ENCODE results near the gene SPAG16. TPM values are rescaled to one million over a fixed set of nuclear protein-coding genes. Genes with fewer than 3 reads are reported as not detected.

Gene SPAG16
- total RNA-seq, 1 donor from 2014 or later: 16.7 TPM

GRCh38 chr2:213247566-213247965, 36.7 kb upstream of the SPAG16 start:
- Histone ChIP-seq H3K4me2 (ENCODE audit: low read length) (no peak overlapping the region), H3K79me2 (ENCODE audit: insufficient read depth, low read length) (no peaks in the 10 kb centered on the region), H3K4me3 (ENCODE audit: insufficient read depth, low read depth, low read length) (no peak overlapping the region), H3K36me3 (ENCODE audit: insufficient read depth, low read length) (no peaks in the 10 kb centered on the region), H3K27ac (ENCODE audit: low read depth, low read length) (no peak overlapping the region), H3K4me1 (ENCODE audit: insufficient read depth, low read length) (no peaks in the 10 kb centered on the region), H3K27me3 (ENCODE audit: insufficient read depth, low read length) (no peaks in the 10 kb centered on the region), H4K20me1 (ENCODE audit: insufficient read depth, low read length) (no peaks in the 10 kb centered on the region), H2AFZ (ENCODE audit: low read depth, low read length) (no peak overlapping the region), H3K9me3 (ENCODE audit: insufficient read depth, low read depth, low read length) (no peaks in the 10 kb centered on the region), H3K9ac (ENCODE audit: low read length) (no peak overlapping the region)
- DNase-seq (ENCODE audit: low read depth): no peak
- peaks cover 4% of the 10 kb centered on the region for H3K4me1 Mint-ChIP-seq (ENCODE audit: low read depth, unreplicated experiment)
- no peak overlapping the region for H3K27ac Mint-ChIP-seq (ENCODE audit: unreplicated experiment)
- H3K9me3 Mint-ChIP-seq (ENCODE audit: unreplicated experiment): no peaks in the 10 kb centered on the region
- FAIRE-seq: no peak
- H3K27me3 Mint-ChIP-seq (ENCODE audit: low read depth, unreplicated experiment): no peaks in the 10 kb centered on the region
- H3K4me3 Mint-ChIP-seq (ENCODE audit: unreplicated experiment): no peak overlapping the region
- H3K36me3 Mint-ChIP-seq (ENCODE audit: low read depth, unreplicated experiment): peaks cover 1% of the 10 kb centered on the region
- no peak for TF ChIP-seq CTCF (IDR thresholded peaks at IDR 0.05; ENCODE audit: insufficient read depth, low read depth, low read length)

GRCh38 chr2:213248637-213249036, 35.6 kb upstream of the SPAG16 start:
- no peaks in the 10 kb centered on the region for H3K79me2 ChIP-seq (ENCODE audit: insufficient read depth, low read length)
- no peaks in the 10 kb centered on the region for H4K20me1 ChIP-seq (ENCODE audit: insufficient read depth, low read length)
- Mint-ChIP-seq H3K9me3 (ENCODE audit: unreplicated experiment) (no peaks in the 10 kb centered on the region), H3K4me3 (ENCODE audit: unreplicated experiment) (no peak overlapping the region), H3K36me3 (ENCODE audit: low read depth, unreplicated experiment) (peaks cover 1% of the 10 kb centered on the region), H3K27me3 (ENCODE audit: low read depth, unreplicated experiment) (no peaks in the 10 kb centered on the region), H3K27ac (ENCODE audit: unreplicated experiment) (no peak overlapping the region), H3K4me1 (ENCODE audit: low read depth, unreplicated experiment) (peaks cover 4% of the 10 kb centered on the region)
- no peak overlapping the region for H3K4me2 ChIP-seq (ENCODE audit: low read length)
- no peak for DNase-seq (ENCODE audit: low read depth)
- no peaks in the 10 kb centered on the region for H3K36me3 ChIP-seq (ENCODE audit: insufficient read depth, low read length)
- H3K27ac ChIP-seq (ENCODE audit: low read depth, low read length): no peak overlapping the region
- FAIRE-seq: no peak
- H3K27me3 ChIP-seq (ENCODE audit: insufficient read depth, low read length): no peaks in the 10 kb centered on the region
- no peak overlapping the region for H2AFZ ChIP-seq (ENCODE audit: low read depth, low read length)
- H3K4me3 ChIP-seq (ENCODE audit: insufficient read depth, low read depth, low read length): no peak overlapping the region
- no peaks in the 10 kb centered on the region for H3K4me1 ChIP-seq (ENCODE audit: insufficient read depth, low read length)
- no peaks in the 10 kb centered on the region for H3K9me3 ChIP-seq (ENCODE audit: insufficient read depth, low read depth, low read length)
- TF ChIP-seq CTCF (IDR thresholded peaks at IDR 0.05; ENCODE audit: insufficient read depth, low read depth, low read length): no peak
- TF ChIP-seq EZH2 (IDR thresholded peaks at IDR 0.05; ENCODE audit: insufficient read depth, low read length): no peak
- H3K9ac ChIP-seq (ENCODE audit: low read length): no peak overlapping the region

GRCh38 chr2:213249502-213249901, 34.8 kb upstream of the SPAG16 start:
- Mint-ChIP-seq H3K27ac (ENCODE audit: unreplicated experiment) (no peak overlapping the region), H3K4me1 (ENCODE audit: low read depth, unreplicated experiment) (peaks cover 4% of the 10 kb centered on the region), H3K36me3 (ENCODE audit: low read depth, unreplicated experiment) (peaks cover 1% of the 10 kb centered on the region), H3K4me3 (ENCODE audit: unreplicated experiment) (no peak overlapping the region), H3K27me3 (ENCODE audit: low read depth, unreplicated experiment) (no peaks in the 10 kb centered on the region), H3K9me3 (ENCODE audit: unreplicated experiment) (peaks cover 3% of the 10 kb centered on the region)
- Histone ChIP-seq H3K9me3 (ENCODE audit: insufficient read depth, low read depth, low read length) (no peaks in the 10 kb centered on the region), H3K79me2 (ENCODE audit: insufficient read depth, low read length) (no peaks in the 10 kb centered on the region), H3K4me3 (ENCODE audit: insufficient read depth, low read depth, low read length) (no peak overlapping the region), H3K27ac (ENCODE audit: low read depth, low read length) (no peak overlapping the region), H3K4me2 (ENCODE audit: low read length) (no peak overlapping the region), H3K36me3 (ENCODE audit: insufficient read depth, low read length) (no peaks in the 10 kb centered on the region), H4K20me1 (ENCODE audit: insufficient read depth, low read length) (no peaks in the 10 kb centered on the region), H3K27me3 (ENCODE audit: insufficient read depth, low read length) (no peaks in the 10 kb centered on the region), H3K4me1 (ENCODE audit: insufficient read depth, low read length) (no peaks in the 10 kb centered on the region), H3K9ac (ENCODE audit: low read length) (no peak overlapping the region), H2AFZ (ENCODE audit: low read depth, low read length) (no peak overlapping the region)
- TF ChIP-seq EZH2 (IDR thresholded peaks at IDR 0.05; ENCODE audit: insufficient read depth, low read length): no peak
- TF ChIP-seq CTCF (IDR thresholded peaks at IDR 0.05; ENCODE audit: insufficient read depth, low read depth, low read length): no peak
- FAIRE-seq (no peak), DNase-seq (ENCODE audit: low read depth) (no peak)

All from astrocyte (in vitro differentiated cells and primary cell).